ENCODE results near the gene CLK1. TPM values are rescaled to one million over a fixed set of nuclear protein-coding genes. Genes with fewer than 3 reads are reported as not detected.

Gene CLK1
- total RNA-seq, 3 donors from 2014 or later, result 62.0 to 138 (median 88.3) TPM

DNA sequence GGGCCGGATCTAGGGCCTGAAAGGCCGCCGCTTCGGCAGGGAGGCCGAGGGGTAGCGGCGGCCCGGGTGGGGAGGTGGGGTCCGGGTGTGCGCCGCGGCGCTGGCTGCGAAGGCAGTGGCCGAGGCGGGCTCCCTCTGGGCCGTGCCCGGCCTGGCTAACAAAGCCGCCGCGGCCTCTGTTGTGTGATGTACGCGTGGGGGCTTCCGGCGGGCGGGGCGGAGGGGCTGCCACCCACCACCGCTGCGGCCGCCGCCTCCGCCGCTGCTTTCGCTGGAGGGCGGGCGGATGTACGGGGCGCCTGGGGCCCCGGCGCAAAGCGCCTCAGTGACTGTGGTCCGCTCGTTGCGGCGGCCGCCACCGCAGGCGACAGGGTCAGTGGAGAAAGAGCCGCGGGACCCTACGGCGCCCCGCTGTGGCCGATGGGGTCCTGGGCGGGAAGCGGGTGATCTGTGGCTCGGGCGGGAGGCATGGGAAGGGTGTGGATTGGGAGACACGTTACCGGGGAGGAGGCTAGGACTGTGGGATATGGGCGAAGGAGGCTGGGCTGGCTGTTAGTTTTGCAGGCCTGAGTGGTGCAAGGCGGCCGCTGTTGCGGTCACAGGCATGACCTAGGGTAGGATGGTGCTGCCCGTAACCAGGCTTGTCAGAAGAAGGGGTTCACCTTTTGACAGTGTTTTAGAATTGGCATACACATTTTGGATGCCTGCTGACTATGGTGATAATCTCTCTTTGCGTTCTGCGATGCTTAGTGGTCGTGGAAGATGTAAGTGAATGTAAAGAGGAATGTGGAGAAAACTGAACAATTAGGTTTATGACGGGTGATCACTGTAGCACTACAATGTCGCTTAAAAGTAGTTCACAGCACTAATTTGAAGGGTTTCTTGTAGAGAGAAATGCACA, 52.1 kb downstream of the CLK1 start:
- peak overlapping the region; percentile 99 for H3K4me3 ChIP-seq
- ATAC-seq, result peak; percentile 77
- intact Hi-C loops (cut with DNase I, micrococcal nuclease), result loop anchor here in 1 of 2 donors (10.0 kb wide), 1 partner anchor 98 kb away; no protein-coding TSS in a partner anchor
- H3K4me1 ChIP-seq (ENCODE audit: low read depth), result peaks cover 18% of the 10 kb centered on the region
- DNase-seq, result peak; percentile 86 to 92 (median 89)
- H3K36me3 ChIP-seq (ENCODE audit: low read depth), result peaks cover 8% of the 10 kb centered on the region
- TF ChIP-seq, protein P1, sequence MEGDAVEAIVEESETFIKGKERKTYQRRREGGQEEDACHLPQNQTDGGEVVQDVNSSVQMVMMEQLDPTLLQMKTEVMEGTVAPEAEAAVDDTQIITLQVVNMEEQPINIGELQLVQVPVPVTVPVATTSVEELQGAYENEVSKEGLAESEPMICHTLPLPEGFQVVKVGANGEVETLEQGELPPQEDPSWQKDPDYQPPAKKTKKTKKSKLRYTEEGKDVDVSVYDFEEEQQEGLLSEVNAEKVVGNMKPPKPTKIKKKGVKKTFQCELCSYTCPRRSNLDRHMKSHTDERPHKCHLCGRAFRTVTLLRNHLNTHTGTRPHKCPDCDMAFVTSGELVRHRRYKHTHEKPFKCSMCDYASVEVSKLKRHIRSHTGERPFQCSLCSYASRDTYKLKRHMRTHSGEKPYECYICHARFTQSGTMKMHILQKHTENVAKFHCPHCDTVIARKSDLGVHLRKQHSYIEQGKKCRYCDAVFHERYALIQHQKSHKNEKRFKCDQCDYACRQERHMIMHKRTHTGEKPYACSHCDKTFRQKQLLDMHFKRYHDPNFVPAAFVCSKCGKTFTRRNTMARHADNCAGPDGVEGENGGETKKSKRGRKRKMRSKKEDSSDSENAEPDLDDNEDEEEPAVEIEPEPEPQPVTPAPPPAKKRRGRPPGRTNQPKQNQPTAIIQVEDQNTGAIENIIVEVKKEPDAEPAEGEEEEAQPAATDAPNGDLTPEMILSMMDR (IDR thresholded peaks at IDR 0.05), result peak; percentile 48
- no peaks in the 10 kb centered on the region for H3K9me3 ChIP-seq

DNA sequence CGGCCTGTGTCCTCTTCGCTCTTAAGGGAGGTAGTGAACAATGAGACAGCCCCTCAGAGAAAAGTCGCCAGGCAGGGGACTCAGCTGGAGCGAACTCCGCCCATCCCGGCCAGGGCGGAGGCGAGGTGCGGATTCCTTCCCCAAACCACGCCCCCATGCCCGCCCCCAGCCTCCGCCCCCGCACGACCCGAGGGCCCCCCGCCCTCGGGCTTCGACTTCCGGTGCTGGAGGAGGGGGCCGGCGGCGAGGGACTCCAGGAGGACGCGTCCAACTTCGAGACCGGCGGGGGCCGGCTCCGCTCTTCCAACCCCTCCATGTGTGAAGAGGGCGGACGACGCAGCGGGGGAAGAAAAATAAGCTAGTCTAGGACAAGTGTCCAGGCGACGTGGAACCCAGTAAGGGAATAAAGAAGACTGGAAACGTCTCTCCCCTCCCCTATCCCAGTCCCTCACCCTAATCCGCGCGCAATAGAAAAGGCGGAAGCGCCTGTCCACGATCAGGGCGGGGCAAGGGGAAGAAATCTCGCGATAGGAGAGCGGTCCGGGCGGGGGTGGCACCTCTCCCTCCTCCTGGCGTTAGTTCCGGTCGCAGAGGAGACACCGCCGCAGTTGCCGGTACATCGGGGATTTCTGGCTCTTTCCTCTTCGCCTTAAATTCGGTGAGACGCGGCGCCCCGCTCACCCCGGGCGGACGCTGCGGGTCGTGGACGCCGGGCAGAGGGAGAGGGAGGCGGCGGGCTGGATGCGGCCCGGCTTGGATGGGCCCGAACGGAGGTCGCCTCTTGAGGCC, 52.9 kb downstream of the CLK1 start, which contains the start of gene BZW1:
Gene BZW1, plus strand, starts transcription at position 578 of the 789 bp plus-strand sequence. CDS start 1,308 bp downstream, outside the sequence.
- ATAC-seq, result peak; percentile 92

DNA sequence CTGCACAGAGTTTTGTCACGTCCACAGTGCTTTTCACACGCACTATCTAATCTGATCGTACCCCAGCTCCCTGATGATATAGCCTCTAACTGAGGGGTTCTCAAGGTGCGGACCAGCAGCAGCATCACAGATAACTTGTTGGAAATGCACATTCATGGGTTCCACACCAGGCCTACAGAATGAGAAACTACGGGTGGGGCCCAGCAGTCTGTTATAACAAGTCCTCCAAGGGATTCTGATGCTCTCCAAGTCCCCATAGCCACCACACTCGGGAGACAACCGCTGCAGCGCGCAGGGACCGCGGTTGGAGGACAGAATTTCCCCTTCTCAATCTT, 53.5 kb downstream of the CLK1 start:
- Histone ChIP-seq H3K9me3 (no peaks in the 10 kb centered on the region), H3K4me3 (no peak overlapping the region), H3K36me3 (ENCODE audit: low read depth) (peaks cover 5% of the 10 kb centered on the region), H3K4me1 (ENCODE audit: low read depth) (peaks cover 18% of the 10 kb centered on the region)
- intact Hi-C loops (cut with DNase I, micrococcal nuclease), result loop anchor here in 1 of 2 donors (10.0 kb wide), 1 partner anchor 96 kb away; no protein-coding TSS in a partner anchor
- TF ChIP-seq, protein P1 (IDR thresholded peaks at IDR 0.05), result no peak
- DNase-seq (no peak), ATAC-seq (no peak)

More for the DNA sequence above, 52.9 kb downstream of the CLK1 start, which contains the start of gene BZW1:
- H3K4me1 ChIP-seq (ENCODE audit: low read depth), result peaks cover 18% of the 10 kb centered on the region
- DNase-seq, result peak; percentile 97 to 98 (median 98)
- TF ChIP-seq, protein P1 (IDR thresholded peaks at IDR 0.05), result no peak
- peak within 1 kb of the TSS; percentile 99 for H3K4me3 ChIP-seq
- peaks cover 5% of the 10 kb centered on the region for H3K36me3 ChIP-seq (ENCODE audit: low read depth)
- no peaks in the 10 kb centered on the region for H3K9me3 ChIP-seq
- intact Hi-C loops (cut with DNase I, micrococcal nuclease), result loop anchor here in 1 of 2 donors (10.0 kb wide), 1 partner anchor 97 kb away; no protein-coding TSS in a partner anchor

DNA sequence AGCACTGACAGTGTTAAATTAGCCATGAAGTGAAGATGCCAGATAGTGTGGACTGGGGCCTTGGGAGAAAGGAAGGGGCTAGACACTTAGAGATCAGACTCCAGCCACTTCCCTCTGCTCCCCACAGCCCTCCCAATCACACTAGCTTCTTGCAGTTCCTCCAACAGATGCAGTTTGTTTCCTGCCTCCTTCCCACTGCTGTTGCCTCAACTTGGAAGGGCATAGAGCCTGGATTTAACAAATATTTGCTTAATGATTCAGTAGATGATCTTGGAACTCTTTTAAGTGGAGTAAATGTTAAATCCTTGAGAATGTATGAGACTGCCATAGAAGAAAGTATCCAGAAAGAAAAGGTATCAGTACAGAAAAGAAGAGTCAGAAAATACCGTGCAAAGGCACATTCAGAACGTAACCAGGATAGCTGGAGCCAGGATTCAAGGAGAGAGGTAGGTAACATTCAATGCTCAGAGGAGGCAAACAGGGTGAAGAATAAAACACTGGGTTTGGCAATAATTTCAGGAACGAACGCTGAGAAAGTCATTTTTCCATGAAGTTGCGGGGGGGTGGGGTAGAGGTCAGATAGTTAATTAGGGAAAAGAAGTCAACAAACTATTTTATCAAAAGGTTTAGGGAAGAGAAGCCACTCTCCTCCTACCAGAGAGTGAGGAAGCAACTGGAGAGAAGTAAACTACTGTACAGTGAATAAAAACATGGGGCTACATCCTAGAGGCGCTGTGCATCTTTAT, 54.0 kb downstream of the CLK1 start:
- Histone ChIP-seq H3K9me3 (no peaks in the 10 kb centered on the region), H3K36me3 (ENCODE audit: low read depth) (peaks cover under 1% of the 10 kb centered on the region), H3K4me3 (no peak overlapping the region), H3K4me1 (ENCODE audit: low read depth) (peaks cover 18% of the 10 kb centered on the region)
- intact Hi-C loops (cut with DNase I, micrococcal nuclease), result loop anchor here in 1 of 2 donors (10.0 kb wide), 1 partner anchor 96 kb away; no protein-coding TSS in a partner anchor
- TF ChIP-seq, protein P1 (IDR thresholded peaks at IDR 0.05), result no peak
- ATAC-seq (no peak), DNase-seq (peak in 1 of 3 donors; percentile 26)

All from mucosa of descending colon (tissue), 3 donors.